WTC11 (cell line): Measurements from ENCODE around the gene LCNL1. TPM values are rescaled to one million over a fixed set of nuclear protein-coding genes. Genes with fewer than 3 reads are reported as not detected.

Experiments used
- ATAC-seq: fragments of 200-7000 bp; cut with Tn5 transposase; 2 replicates; pipeline ENCODE4 v1.10.0; 2021; ENCODE audit warnings: mild to moderate bottlenecking, moderate library complexity
- CTCF ChIA-PET: fragments of 300-600 bp; sonication (Branson Sonifier 250); formaldehyde crosslinking; loops from one replicate; lab custom pipeline; 2021; ENCODE audit warnings: antibody characterized with exemption; lab: Charles Lee
- POLR2A ChIA-PET: fragments of 350-600 bp; sonication (Branson Sonifier 250); formaldehyde crosslinking; loops from one replicate; lab custom pipeline; 2021; ENCODE audit warnings: antibody characterized with exemption; lab: Charles Lee
- DNase-seq: peaks from one replicate; pipeline ENCODE4 v3.0.0; 2021; ENCODE audit warnings: low spot score
- H3K27ac Mint-ChIP-seq: 2 replicates; pipeline ENCODE4 v1.8.0; 2021; ENCODE audit warnings: mixed read lengths
- H3K27me3 Mint-ChIP-seq: 2 replicates; pipeline ENCODE4 v1.8.0; 2021; ENCODE audit warnings: low read depth, mild to moderate bottlenecking, moderate library complexity, mixed read lengths
- H3K36me3 Mint-ChIP-seq: 2 replicates; pipeline ENCODE4 v1.8.0; 2021; ENCODE audit warnings: mixed read lengths
- H3K4me1 Mint-ChIP-seq: 2 replicates; pipeline ENCODE4 v1.8.0; 2022; ENCODE audit warnings: mixed read lengths
- H3K4me3 Mint-ChIP-seq: 2 replicates; pipeline ENCODE4 v1.8.0; 2021; ENCODE audit warnings: mild to moderate bottlenecking, moderate library complexity, mixed read lengths
- H3K9me3 Mint-ChIP-seq: 2 replicates; pipeline ENCODE4 v1.8.0; 2021; ENCODE audit warnings: mixed read lengths
- ATF1 ChIP-seq: sonication (generic); formaldehyde crosslinking; IDR thresholded peaks from 2 replicates; pipeline ENCODE4 v1.8.1; 2023; ENCODE audit warnings: mild to moderate bottlenecking, moderate library complexity, missing genetic modification reagents
- ATF6 ChIP-seq: sonication (generic); formaldehyde crosslinking; IDR thresholded peaks from 2 replicates; pipeline ENCODE4 v1.8.1; 2023; ENCODE audit warnings: mild to moderate bottlenecking, missing genetic modification reagents
- CREM ChIP-seq: sonication (generic); formaldehyde crosslinking; IDR thresholded peaks from 2 replicates; pipeline ENCODE4 v1.8.1; 2022; ENCODE audit warnings: mild to moderate bottlenecking, missing genetic modification reagents, moderate library complexity
- ELF4 ChIP-seq: sonication (generic); formaldehyde crosslinking; IDR thresholded peaks from 2 replicates; pipeline ENCODE4 v1.8.1; 2022; ENCODE audit warnings: low read depth, mild to moderate bottlenecking, moderate library complexity, missing genetic modification reagents
- FOXK1 ChIP-seq: sonication (generic); formaldehyde crosslinking; IDR thresholded peaks from 2 replicates; pipeline ENCODE4 v1.8.0; 2022; ENCODE audit warnings: mild to moderate bottlenecking, moderate library complexity, missing genetic modification reagents
- GABPB1 ChIP-seq: sonication (generic); formaldehyde crosslinking; IDR thresholded peaks from 2 replicates; pipeline ENCODE4 v1.8.1; 2023; ENCODE audit warnings: mild to moderate bottlenecking, missing genetic modification reagents
- JUN ChIP-seq: sonication (generic); formaldehyde crosslinking; IDR thresholded peaks from 2 replicates; pipeline ENCODE4 v1.8.0; 2023; ENCODE audit warnings: mild to moderate bottlenecking, missing genetic modification reagents
- MLX ChIP-seq: sonication (generic); formaldehyde crosslinking; IDR thresholded peaks from 2 replicates; pipeline ENCODE4 v1.8.1; 2023; ENCODE audit warnings: mild to moderate bottlenecking, missing genetic modification reagents, moderate library complexity
- NR2C2 ChIP-seq: sonication (generic); formaldehyde crosslinking; IDR thresholded peaks from 2 replicates; pipeline ENCODE4 v1.8.0; 2022; ENCODE audit warnings: mild to moderate bottlenecking, missing genetic modification reagents
- OVOL2 ChIP-seq: fragments of 250-450 bp; sonication (Bioruptor Pico); IDR thresholded peaks from 2 replicates; pipeline ENCODE4 v1.9.0; 2021; ENCODE audit warnings: mild to moderate bottlenecking, borderline replicate concordance
- RORB ChIP-seq: fragments of 250-450 bp; sonication (Bioruptor Pico); IDR thresholded peaks from 2 replicates; pipeline ENCODE4 v1.9.0; 2021; ENCODE audit warnings: mild to moderate bottlenecking
- SOX15 ChIP-seq: fragments of 250-450 bp; sonication (Bioruptor Pico); IDR thresholded peaks from 2 replicates; pipeline ENCODE4 v1.9.0; 2021; ENCODE audit warnings: mild to moderate bottlenecking
- TCF7 ChIP-seq: sonication (generic); formaldehyde crosslinking; IDR thresholded peaks from 2 replicates; pipeline ENCODE4 v1.8.0; 2022; ENCODE audit warnings: mild to moderate bottlenecking, low read depth, missing genetic modification reagents, moderate library complexity
- ZBTB43 ChIP-seq: sonication (generic); formaldehyde crosslinking; IDR thresholded peaks from 2 replicates; pipeline ENCODE4 v1.8.1; 2023; ENCODE audit warnings: mild to moderate bottlenecking, missing genetic modification reagents
- ZNF138 ChIP-seq: sonication (generic); formaldehyde crosslinking; conservative IDR thresholded peaks from 2 replicates; pipeline ENCODE4 v1.8.1; 2022; ENCODE audit warnings: mild to moderate bottlenecking, moderate library complexity, missing genetic modification reagents
- ZNF219 ChIP-seq: sonication (generic); formaldehyde crosslinking; IDR thresholded peaks from 2 replicates; pipeline ENCODE4 v1.8.0; 2023; ENCODE audit warnings: missing genetic modification reagents, mild to moderate bottlenecking, borderline replicate concordance
- ZNF416 ChIP-seq: fragments of 250-450 bp; sonication (Bioruptor Pico); IDR thresholded peaks from 2 replicates; pipeline ENCODE4 v1.9.0; 2021; ENCODE audit warnings: mild to moderate bottlenecking, inconsistent platforms
- ZSCAN18 ChIP-seq: fragments of 250-450 bp; sonication (Bioruptor Pico); IDR thresholded peaks from 2 replicates; pipeline ENCODE4 v2.1.2; 2022; ENCODE audit warnings: mild to moderate bottlenecking, moderate library complexity
- total RNA-seq: library from RNA; stranded (reverse); gene quantifications from 3 replicates; pipeline ENCODE4 v1.2.3, GENCODE V29; 2021
- TF ChIP-seq, protein P1 (sequence below): sonication (generic); formaldehyde crosslinking; IDR thresholded peaks from 2 replicates; pipeline ENCODE4 v1.8.1; 2023; ENCODE audit warnings: mild to moderate bottlenecking, missing genetic modification reagents, moderate library complexity
- TF ChIP-seq, protein P2 (sequence below): sonication (generic); formaldehyde crosslinking; IDR thresholded peaks from 2 replicates; pipeline ENCODE4 v1.8.0; 2023; ENCODE audit warnings: missing genetic modification reagents
- TF ChIP-seq, protein P3 (sequence below): fragments of 250-450 bp; sonication (Bioruptor Pico); IDR thresholded peaks from 2 replicates; pipeline ENCODE4 v1.8.0; 2021; ENCODE audit warnings: mild to moderate bottlenecking
- TF ChIP-seq, protein P4 (sequence below): fragments of 250-450 bp; sonication (Bioruptor Pico); conservative IDR thresholded peaks from 2 replicates; pipeline ENCODE4 v1.9.0; 2021; ENCODE audit warnings: mild to moderate bottlenecking

The LCNL1 gene
- total RNA-seq, 1 experiment from 2014 or later, result 0.50 TPM

- no peak for TF ChIP-seq ZSCAN18 (CRISPR knock-in tag)
- TF ChIP-seq, protein P1, sequence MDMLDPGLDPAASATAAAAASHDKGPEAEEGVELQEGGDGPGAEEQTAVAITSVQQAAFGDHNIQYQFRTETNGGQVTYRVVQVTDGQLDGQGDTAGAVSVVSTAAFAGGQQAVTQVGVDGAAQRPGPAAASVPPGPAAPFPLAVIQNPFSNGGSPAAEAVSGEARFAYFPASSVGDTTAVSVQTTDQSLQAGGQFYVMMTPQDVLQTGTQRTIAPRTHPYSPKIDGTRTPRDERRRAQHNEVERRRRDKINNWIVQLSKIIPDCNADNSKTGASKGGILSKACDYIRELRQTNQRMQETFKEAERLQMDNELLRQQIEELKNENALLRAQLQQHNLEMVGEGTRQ, result no peak
These were observed 7.6 kb downstream of the LCNL1 start (continued) for GRCh38 chr9:136990242-136990911.

DNA sequence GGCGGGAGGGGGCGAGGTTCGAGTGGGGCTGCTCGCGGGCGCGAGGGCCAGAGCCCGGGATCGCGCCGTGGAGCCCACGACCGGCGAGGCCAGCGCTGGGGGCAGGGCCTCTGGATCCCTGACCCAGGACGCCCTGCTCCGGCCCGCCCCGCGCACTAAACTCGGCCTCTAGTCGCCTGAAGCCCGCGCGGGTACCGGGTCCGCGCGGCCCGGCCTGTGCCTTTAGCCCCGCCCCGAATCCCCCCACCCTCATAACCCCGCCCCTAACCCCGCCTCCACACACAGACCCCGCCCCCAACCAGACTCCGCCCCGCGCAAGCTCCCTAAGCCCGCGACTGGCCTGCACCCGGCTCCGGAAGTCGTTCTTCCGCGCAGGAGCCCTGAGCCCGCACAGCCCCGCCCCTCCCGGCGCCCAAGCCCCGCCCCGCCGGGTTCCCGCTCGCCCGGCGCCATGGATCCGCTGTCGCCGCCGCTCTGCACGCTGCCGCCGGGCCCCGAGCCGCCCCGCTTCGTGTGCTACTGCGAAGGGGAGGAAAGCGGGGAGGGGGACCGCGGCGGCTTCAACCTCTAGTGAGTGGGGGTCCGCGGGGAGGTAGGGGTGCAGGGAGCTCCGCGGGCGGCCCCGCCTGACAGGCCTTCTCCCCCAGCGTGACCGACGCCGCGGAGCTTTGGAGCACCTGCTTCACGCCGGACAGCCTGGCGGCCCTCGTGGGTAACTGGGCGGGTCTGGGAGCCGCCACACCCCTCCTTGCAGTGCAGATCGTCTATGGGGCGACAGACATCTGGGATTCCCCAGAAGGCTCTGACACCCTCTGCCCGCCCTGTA is 9.4 kb downstream of the LCNL1 start, which contains the start of gene PAXX:
Gene PAXX (plus strand): TSS at position 430 of the 826 bp plus-strand sequence. CDS start 22 bp downstream, at position 452.
- ATAC-seq (peak; percentile 90), DNase-seq (peak; percentile 93)
- Mint-ChIP-seq H3K9me3 (peaks cover 9% of the 10 kb centered on the region), H3K4me3 (peak within 1 kb of the TSS; percentile 72), H3K27me3 (peaks cover 34% of the 10 kb centered on the region), H3K36me3 (no peaks in the 10 kb centered on the region), H3K4me1 (no peaks in the 10 kb centered on the region; the same call in 1 of the 2 replicates), H3K27ac (no peak within 1 kb of the TSS)
- ChIA-PET CTCF (interaction anchor here (0.5 to 4.8 kb wide), 27 partner anchors 8 to 431 kb away, joined by 3 to 34 read pairs (median 4); partner anchors contain the start of genes AJM1, EDF1, ENTPD2 and EXD3), POLR2A (interaction anchor here (0.6 to 1.6 kb wide), 3 partner anchors 9 to 26 kb away, joined by 4 to 6 read pairs (median 4); no protein-coding TSS in a partner anchor)
- TF ChIP-seq OVOL2 (no peak), ZBTB43 (CRISPR knock-in tag) (peak; percentile 65; the same call in 1 of the 2 replicates), FOXK1 (CRISPR knock-in tag) (0 out of 2 replicates have a peak, but pooled peaks have one; percentile 27), ZNF219 (CRISPR knock-in tag) (no peak), ATF1 (CRISPR knock-in tag) (no peak), ATF6 (CRISPR knock-in tag) (no peak), ZNF416 (no peak), RORB (CRISPR knock-in tag) (no peak), NR2C2 (CRISPR knock-in tag) (no peak), ELF4 (CRISPR knock-in tag) (no peak), GABPB1 (no peak), MLX (CRISPR knock-in tag) (no peak), CREM (CRISPR knock-in tag) (no peak), ZNF138 (CRISPR knock-in tag) (no peak), SOX15 (no peak), JUN (CRISPR knock-in tag) (no peak), TCF7 (0 out of 2 replicates have a peak, but pooled peaks have one; percentile 52)
- TF ChIP-seq, protein P2, sequence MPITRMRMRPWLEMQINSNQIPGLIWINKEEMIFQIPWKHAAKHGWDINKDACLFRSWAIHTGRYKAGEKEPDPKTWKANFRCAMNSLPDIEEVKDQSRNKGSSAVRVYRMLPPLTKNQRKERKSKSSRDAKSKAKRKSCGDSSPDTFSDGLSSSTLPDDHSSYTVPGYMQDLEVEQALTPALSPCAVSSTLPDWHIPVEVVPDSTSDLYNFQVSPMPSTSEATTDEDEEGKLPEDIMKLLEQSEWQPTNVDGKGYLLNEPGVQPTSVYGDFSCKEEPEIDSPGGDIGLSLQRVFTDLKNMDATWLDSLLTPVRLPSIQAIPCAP (CRISPR knock-in tag), result 0 out of 2 replicates have a peak, but pooled peaks have one; percentile 44
- TF ChIP-seq, protein P3, sequence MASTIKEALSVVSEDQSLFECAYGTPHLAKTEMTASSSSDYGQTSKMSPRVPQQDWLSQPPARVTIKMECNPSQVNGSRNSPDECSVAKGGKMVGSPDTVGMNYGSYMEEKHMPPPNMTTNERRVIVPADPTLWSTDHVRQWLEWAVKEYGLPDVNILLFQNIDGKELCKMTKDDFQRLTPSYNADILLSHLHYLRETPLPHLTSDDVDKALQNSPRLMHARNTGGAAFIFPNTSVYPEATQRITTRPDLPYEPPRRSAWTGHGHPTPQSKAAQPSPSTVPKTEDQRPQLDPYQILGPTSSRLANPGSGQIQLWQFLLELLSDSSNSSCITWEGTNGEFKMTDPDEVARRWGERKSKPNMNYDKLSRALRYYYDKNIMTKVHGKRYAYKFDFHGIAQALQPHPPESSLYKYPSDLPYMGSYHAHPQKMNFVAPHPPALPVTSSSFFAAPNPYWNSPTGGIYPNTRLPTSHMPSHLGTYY (CRISPR knock-in tag), result no peak
- TF ChIP-seq, protein P4, sequence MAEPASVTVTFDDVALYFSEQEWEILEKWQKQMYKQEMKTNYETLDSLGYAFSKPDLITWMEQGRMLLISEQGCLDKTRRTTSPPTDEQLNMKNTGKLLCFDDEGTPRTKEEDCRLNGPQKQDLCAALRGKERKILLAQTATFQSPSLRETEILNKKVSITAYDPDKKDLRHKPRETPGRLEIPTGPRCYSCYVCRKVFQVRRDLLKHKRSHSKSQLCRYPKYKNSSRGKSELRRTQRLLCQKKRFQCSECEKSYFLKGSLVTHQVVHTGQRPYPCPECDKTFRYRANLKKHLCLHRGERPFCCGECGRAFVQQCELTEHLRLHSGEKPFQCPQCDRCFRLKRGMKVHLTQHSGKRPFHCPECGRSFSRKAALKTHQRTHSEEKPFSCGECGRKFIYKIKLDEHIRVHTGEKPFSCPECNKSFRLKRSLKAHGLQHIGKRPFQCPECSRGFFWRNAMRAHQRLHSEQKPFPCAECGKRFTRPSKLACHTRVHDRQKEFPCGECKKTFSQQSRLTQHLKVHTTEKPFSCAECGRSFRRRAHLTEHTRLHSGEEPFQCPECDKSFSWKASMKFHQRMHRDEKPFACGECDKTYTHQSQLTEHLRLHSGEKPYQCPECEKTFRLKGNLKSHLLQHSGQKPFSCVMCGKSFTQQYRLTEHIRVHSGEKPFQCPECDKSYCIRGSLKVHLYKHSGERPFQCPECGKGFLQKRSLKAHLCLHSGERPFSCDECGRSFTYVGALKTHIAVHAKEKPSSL, result no peak
